ENCODE data around the gene TSPYL4. TPM values are rescaled to one million over a fixed set of nuclear protein-coding genes. Genes with fewer than 3 reads are reported as not detected.

The TSPYL4 gene
- total RNA-seq, 1 donor from 2014 or later = 30.5 TPM

DNA sequence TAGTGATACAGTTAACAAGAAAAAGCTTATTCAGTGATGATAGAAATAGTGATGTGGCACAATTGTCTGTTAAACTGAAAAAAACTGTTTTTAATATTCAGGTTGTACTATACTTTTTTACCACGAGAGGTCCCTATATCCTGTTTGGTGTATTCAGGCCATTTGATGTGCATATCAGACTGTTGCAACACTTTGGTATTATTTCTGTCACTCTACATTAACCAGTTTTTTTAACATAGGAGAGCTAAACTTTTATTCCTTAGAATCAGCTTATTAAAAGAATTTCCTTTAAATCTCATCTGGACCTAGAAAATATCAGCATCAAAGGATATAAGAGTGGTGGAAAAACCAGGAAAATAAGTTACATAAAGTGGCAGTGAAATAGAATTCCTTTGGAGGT is 36.8 kb downstream of the TSPYL4 start:
- TF ChIP-seq, protein P1, sequence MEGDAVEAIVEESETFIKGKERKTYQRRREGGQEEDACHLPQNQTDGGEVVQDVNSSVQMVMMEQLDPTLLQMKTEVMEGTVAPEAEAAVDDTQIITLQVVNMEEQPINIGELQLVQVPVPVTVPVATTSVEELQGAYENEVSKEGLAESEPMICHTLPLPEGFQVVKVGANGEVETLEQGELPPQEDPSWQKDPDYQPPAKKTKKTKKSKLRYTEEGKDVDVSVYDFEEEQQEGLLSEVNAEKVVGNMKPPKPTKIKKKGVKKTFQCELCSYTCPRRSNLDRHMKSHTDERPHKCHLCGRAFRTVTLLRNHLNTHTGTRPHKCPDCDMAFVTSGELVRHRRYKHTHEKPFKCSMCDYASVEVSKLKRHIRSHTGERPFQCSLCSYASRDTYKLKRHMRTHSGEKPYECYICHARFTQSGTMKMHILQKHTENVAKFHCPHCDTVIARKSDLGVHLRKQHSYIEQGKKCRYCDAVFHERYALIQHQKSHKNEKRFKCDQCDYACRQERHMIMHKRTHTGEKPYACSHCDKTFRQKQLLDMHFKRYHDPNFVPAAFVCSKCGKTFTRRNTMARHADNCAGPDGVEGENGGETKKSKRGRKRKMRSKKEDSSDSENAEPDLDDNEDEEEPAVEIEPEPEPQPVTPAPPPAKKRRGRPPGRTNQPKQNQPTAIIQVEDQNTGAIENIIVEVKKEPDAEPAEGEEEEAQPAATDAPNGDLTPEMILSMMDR (IDR thresholded peaks at IDR 0.05; ENCODE audit: borderline replicate concordance) = peak; percentile 68
- Histone ChIP-seq H3K27ac (replicated peaks) (peak overlapping the region; percentile 22), H3K27me3 (ENCODE audit: low read depth) (no peaks in the 10 kb centered on the region), H3K9me3 (replicated peaks) (no peaks in the 10 kb centered on the region), H3K36me3 (no peaks in the 10 kb centered on the region), H3K4me1 (peaks cover 14% of the 10 kb centered on the region), H3K4me3 (no peak overlapping the region)
- intact Hi-C loops (cut with micrococcal nuclease) = no loop called here
- no peak for DNase-seq

DNA sequence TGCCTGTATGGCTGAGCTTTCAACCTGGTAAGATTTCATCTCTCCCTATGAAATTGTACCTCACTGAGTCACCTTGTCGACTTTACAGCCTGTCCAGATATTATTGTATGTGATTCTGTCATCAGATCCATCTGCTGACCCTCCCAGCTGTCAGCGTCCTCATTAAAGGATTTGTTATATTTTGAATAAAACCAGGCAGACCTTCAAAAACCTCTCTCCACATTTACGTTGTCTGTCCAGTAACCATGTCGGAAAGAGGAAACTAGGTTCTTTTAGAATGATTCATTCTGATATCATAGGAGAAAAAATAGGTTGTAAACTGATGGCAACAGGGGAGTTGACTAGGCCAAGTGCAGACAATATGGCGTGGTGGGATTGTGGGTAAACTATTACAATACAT is 38.5 kb downstream of the TSPYL4 start:
- Histone ChIP-seq H3K27ac (replicated peaks) (no peak overlapping the region), H3K36me3 (no peaks in the 10 kb centered on the region), H3K4me3 (no peak overlapping the region), H3K9me3 (replicated peaks) (no peaks in the 10 kb centered on the region), H3K4me1 (peaks cover 18% of the 10 kb centered on the region), H3K27me3 (ENCODE audit: low read depth) (no peaks in the 10 kb centered on the region)
- no peak for DNase-seq
- TF ChIP-seq, protein P1 (IDR thresholded peaks at IDR 0.05; ENCODE audit: borderline replicate concordance) = no peak
- intact Hi-C loops (cut with micrococcal nuclease) = no loop called here

DNA sequence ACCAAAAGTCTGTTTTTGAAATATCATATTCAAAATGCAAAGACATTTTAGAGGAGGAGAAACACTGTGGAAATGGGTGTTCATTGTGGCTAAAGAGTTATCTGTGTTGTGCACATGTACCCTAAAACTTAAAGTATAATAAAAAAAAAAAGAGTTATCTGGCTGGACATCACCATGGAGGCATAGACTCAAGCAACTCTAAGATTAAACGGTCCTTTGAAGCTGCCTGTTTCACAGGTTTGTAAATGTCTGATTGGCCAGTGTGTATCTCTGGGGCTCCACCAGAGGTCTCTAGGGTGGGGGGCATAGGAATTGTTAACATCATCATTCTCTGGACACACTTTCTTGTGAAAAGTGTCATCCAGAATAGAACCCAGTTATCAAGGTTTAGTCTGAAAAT is 39.2 kb downstream of the TSPYL4 start:
- Histone ChIP-seq H3K36me3 (no peaks in the 10 kb centered on the region), H3K4me3 (no peak overlapping the region), H3K4me1 (peaks cover 21% of the 10 kb centered on the region), H3K9me3 (replicated peaks) (no peaks in the 10 kb centered on the region), H3K27ac (replicated peaks) (no peak overlapping the region), H3K27me3 (ENCODE audit: low read depth) (no peaks in the 10 kb centered on the region)
- intact Hi-C loops (cut with micrococcal nuclease) = no loop called here
- TF ChIP-seq, protein P1 (IDR thresholded peaks at IDR 0.05; ENCODE audit: borderline replicate concordance) = no peak
- no peak for DNase-seq

DNA sequence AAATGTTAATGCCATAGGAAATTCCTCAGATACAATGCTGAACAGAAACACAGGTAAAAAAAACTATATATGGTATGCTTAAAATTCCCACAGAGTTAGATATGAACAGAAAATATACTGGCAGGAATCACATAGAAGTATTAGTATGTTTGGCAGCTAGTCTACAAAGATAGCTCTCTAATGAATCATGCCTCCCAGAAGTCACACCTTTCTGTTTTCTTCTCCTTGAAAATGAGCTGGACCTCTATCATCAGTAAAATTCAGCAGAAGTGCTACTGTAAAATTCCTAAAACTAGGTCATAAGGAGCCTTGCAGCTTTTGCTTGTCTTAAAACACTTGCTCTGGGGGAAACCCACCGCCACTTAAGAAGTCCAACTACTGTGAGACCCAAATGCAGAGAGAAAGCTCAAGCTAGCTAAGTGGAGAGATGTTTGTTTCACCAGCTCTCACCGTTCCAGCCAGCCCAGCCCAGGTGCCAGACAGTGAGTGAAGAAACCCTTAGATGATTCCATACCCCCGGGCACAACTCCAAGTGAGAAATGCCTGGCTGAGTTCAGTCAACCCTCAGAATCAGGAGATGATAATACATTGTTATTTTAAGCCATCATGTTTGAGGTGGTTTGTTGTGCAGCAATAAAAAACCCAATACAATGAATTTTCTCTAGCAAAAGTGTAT is 43.0 kb downstream of the TSPYL4 start:
- H3K4me3 ChIP-seq = no peak overlapping the region
- TF ChIP-seq, protein P1 (IDR thresholded peaks at IDR 0.05; ENCODE audit: borderline replicate concordance) = no peak
- no peaks in the 10 kb centered on the region for H3K36me3 ChIP-seq
- intact Hi-C loops (cut with micrococcal nuclease) = no loop called here
- H3K9me3 ChIP-seq (replicated peaks) = no peaks in the 10 kb centered on the region
- no peaks in the 10 kb centered on the region for H3K27me3 ChIP-seq (ENCODE audit: low read depth)
- H3K27ac ChIP-seq (replicated peaks) = peak overlapping the region; percentile 53
- peak; percentile 61 for DNase-seq
- peaks cover 9% of the 10 kb centered on the region for H3K4me1 ChIP-seq

DNA sequence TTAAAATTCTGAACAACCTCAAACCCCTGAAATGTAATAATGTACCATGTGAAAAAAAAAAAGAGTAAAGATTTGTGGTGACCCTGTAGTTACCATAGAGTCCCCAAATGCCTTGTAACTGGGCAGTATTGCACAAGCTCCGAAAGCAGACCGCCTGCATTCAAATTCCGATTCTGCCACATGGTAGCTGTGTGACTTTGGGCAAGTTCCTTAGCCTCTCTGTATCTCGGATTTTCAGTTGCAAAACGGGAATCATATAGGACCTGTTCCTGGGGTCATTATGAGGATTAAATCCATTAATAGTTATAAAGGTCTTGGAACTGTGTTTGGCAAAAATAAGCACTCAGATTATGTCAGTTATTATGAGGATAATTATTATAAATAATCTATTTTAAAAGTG is 43.6 kb downstream of the TSPYL4 start:
- Histone ChIP-seq H3K9me3 (replicated peaks) (no peaks in the 10 kb centered on the region), H3K4me1 (peaks cover 14% of the 10 kb centered on the region), H3K4me3 (no peak overlapping the region), H3K27ac (replicated peaks) (peak overlapping the region; percentile 53), H3K36me3 (no peaks in the 10 kb centered on the region), H3K27me3 (ENCODE audit: low read depth) (no peaks in the 10 kb centered on the region)
- intact Hi-C loops (cut with micrococcal nuclease) = no loop called here
- DNase-seq = no peak
- TF ChIP-seq, protein P1 (IDR thresholded peaks at IDR 0.05; ENCODE audit: borderline replicate concordance) = no peak
